ENCODE data around the gene TM9SF1.

TM9SF1 gene

DNA sequence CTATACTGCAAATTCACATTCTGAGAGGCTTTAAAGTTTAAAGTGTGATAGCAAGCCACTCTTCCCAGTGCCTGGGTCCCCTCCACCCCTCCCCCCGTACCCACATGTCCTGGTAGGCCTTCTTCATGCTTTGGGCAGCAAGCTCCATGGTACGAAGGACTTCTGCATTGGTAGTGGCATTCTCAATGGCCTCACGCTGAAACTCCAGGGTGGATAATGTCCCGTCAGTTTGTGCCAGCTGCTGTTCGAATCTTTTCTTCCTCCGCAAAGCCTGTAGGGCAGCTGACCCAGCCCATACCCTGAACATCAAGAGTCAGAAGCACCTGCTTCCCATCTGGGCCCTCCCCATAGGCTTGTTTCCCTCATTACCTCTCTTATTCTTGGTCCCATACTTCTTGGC is 16.1 kb upstream of the TM9SF1 start:
- no peaks in the 10 kb centered on the region for H4K20me1 ChIP-seq (ENCODE audit: insufficient read depth, low read length)
- H3K9ac ChIP-seq (ENCODE audit: low read length) = no peak overlapping the region
- peaks cover 10% of the 10 kb centered on the region for H3K79me2 ChIP-seq (ENCODE audit: low read length)
- H2AFZ ChIP-seq (ENCODE audit: low read depth, low read length) = no peak overlapping the region
- H3K4me3 ChIP-seq (ENCODE audit: low read length) = no peak overlapping the region
- no peaks in the 10 kb centered on the region for H3K9me3 ChIP-seq (ENCODE audit: insufficient read depth, low read length)
- H3K27me3 ChIP-seq (ENCODE audit: low read depth, low read length) = no peaks in the 10 kb centered on the region
- no peak overlapping the region for H3K4me2 ChIP-seq (ENCODE audit: low read length)
- TF ChIP-seq, protein P1, sequence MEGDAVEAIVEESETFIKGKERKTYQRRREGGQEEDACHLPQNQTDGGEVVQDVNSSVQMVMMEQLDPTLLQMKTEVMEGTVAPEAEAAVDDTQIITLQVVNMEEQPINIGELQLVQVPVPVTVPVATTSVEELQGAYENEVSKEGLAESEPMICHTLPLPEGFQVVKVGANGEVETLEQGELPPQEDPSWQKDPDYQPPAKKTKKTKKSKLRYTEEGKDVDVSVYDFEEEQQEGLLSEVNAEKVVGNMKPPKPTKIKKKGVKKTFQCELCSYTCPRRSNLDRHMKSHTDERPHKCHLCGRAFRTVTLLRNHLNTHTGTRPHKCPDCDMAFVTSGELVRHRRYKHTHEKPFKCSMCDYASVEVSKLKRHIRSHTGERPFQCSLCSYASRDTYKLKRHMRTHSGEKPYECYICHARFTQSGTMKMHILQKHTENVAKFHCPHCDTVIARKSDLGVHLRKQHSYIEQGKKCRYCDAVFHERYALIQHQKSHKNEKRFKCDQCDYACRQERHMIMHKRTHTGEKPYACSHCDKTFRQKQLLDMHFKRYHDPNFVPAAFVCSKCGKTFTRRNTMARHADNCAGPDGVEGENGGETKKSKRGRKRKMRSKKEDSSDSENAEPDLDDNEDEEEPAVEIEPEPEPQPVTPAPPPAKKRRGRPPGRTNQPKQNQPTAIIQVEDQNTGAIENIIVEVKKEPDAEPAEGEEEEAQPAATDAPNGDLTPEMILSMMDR (IDR thresholded peaks at IDR 0.05; ENCODE audit: low read depth, low read length) = no peak
- no peak for TF ChIP-seq EZH2phosphoT487 (IDR thresholded peaks at IDR 0.05; ENCODE audit: low read depth)
- peaks cover 37% of the 10 kb centered on the region for H3K36me3 ChIP-seq (replicated peaks; ENCODE audit: low read depth, low read length)
- no peak overlapping the region for H3K27ac ChIP-seq (ENCODE audit: low read length)
- peaks cover 17% of the 10 kb centered on the region for H3K4me1 ChIP-seq (ENCODE audit: low read length)

- no peak for TF ChIP-seq EZH2phosphoT487 (IDR thresholded peaks at IDR 0.05; ENCODE audit: low read depth)
- TF ChIP-seq, protein P1 (IDR thresholded peaks at IDR 0.05; ENCODE audit: low read depth, low read length) = no peak
- Histone ChIP-seq H3K9ac (ENCODE audit: low read length) (no peak overlapping the region), H3K27ac (ENCODE audit: low read length) (no peak overlapping the region), H3K4me1 (ENCODE audit: low read length) (no peaks in the 10 kb centered on the region; the same call in 1 of the 2 replicates), H3K4me2 (ENCODE audit: low read length) (no peak overlapping the region), H2AFZ (ENCODE audit: low read depth, low read length) (no peak overlapping the region), H4K20me1 (ENCODE audit: insufficient read depth, low read length) (0 out of 2 replicates have a peak, but pooled peaks cover 2% of the 10 kb centered on the region), H3K4me3 (ENCODE audit: low read length) (no peak overlapping the region), H3K9me3 (ENCODE audit: insufficient read depth, low read length) (no peaks in the 10 kb centered on the region), H3K27me3 (ENCODE audit: low read depth, low read length) (no peaks in the 10 kb centered on the region), H3K79me2 (ENCODE audit: low read length) (peaks cover 7% of the 10 kb centered on the region), H3K36me3 (replicated peaks; ENCODE audit: low read depth, low read length) (peaks cover 53% of the 10 kb centered on the region)
These were observed 12.4 kb upstream of the TM9SF1 start for GRCh38 chr14:24207625-24208024.

- Histone ChIP-seq H3K4me1 (ENCODE audit: low read length) (no peaks in the 10 kb centered on the region), H3K79me2 (ENCODE audit: low read length) (peaks cover 3% of the 10 kb centered on the region), H3K9ac (ENCODE audit: low read length) (no peak overlapping the region), H3K36me3 (replicated peaks; ENCODE audit: low read depth, low read length) (peaks cover 53% of the 10 kb centered on the region), H3K4me3 (ENCODE audit: low read length) (no peak overlapping the region), H3K27me3 (ENCODE audit: low read depth, low read length) (no peaks in the 10 kb centered on the region), H4K20me1 (ENCODE audit: insufficient read depth, low read length) (0 out of 2 replicates have a peak, but pooled peaks cover 2% of the 10 kb centered on the region), H3K9me3 (ENCODE audit: insufficient read depth, low read length) (no peaks in the 10 kb centered on the region), H3K4me2 (ENCODE audit: low read length) (no peak overlapping the region), H3K27ac (ENCODE audit: low read length) (no peak overlapping the region), H2AFZ (ENCODE audit: low read depth, low read length) (no peak overlapping the region)
- TF ChIP-seq, protein P1 (IDR thresholded peaks at IDR 0.05; ENCODE audit: low read depth, low read length) = no peak
- no peak for TF ChIP-seq EZH2phosphoT487 (IDR thresholded peaks at IDR 0.05; ENCODE audit: low read depth)
These were observed 11.9 kb upstream of the TM9SF1 start for GRCh38 chr14:24207104-24207551.

- Histone ChIP-seq H3K27me3 (ENCODE audit: low read depth, low read length) (no peaks in the 10 kb centered on the region), H3K79me2 (ENCODE audit: low read length) (no peaks in the 10 kb centered on the region), H3K27ac (ENCODE audit: low read length) (no peak overlapping the region), H3K36me3 (replicated peaks; ENCODE audit: low read depth, low read length) (peaks cover 56% of the 10 kb centered on the region), H3K4me3 (ENCODE audit: low read length) (no peak overlapping the region), H4K20me1 (ENCODE audit: insufficient read depth, low read length) (0 out of 2 replicates have a peak, but pooled peaks cover 2% of the 10 kb centered on the region), H3K9ac (ENCODE audit: low read length) (no peak overlapping the region), H2AFZ (ENCODE audit: low read depth, low read length) (no peak overlapping the region), H3K4me2 (ENCODE audit: low read length) (no peak overlapping the region), H3K9me3 (ENCODE audit: insufficient read depth, low read length) (no peaks in the 10 kb centered on the region), H3K4me1 (ENCODE audit: low read length) (no peaks in the 10 kb centered on the region)
- TF ChIP-seq, protein P1 (IDR thresholded peaks at IDR 0.05; ENCODE audit: low read depth, low read length) = no peak
- TF ChIP-seq EZH2phosphoT487 (IDR thresholded peaks at IDR 0.05; ENCODE audit: low read depth) = no peak
These were observed 11.2 kb upstream of the TM9SF1 start for GRCh38 chr14:24206260-24207103.
